HCT116 (cell line): ENCODE data around the gene PROK2. TPM values are rescaled to one million over a fixed set of nuclear protein-coding genes. Genes with fewer than 3 reads are reported as not detected.

Source experiments
- ATAC-seq: fragments of 200-7000 bp; cut with Tn5 transposase; 2 replicates; pipeline ENCODE4 v1.9.1; 2020; ENCODE audit warnings: mild to moderate bottlenecking, moderate library complexity
- BruUV-seq: library from RNA; stranded (reverse); fragments of 400-500 nt; replicated peaks from 2 replicates; lab custom pipeline; 2021; lab: Mats Ljungman, UMichigan
- CTCF ChIA-PET: fragments of 300-600 bp; sonication (Branson Sonifier 250); formaldehyde crosslinking; loops from one replicate; lab custom pipeline; 2021; ENCODE audit warnings: antibody characterized with exemption; lab: Charles Lee
- POLR2A ChIA-PET: fragments of 300-600, 350-600 bp; sonication (Branson Sonifier 250); formaldehyde crosslinking; loops from one replicate; lab custom pipeline; 2021; ENCODE audit warnings: antibody characterized with exemption; lab: Charles Lee
- RAD21 ChIA-PET, 2 experiments: fragments of 300-600 bp; sonication (Branson Sonifier 250); formaldehyde crosslinking; loops; one replicate each; lab custom pipeline; 2023; ENCODE audit warnings: low total read pairs in 2 of 2; ENCODE audit not compliant: uncharacterized antibody in 2 of 2, unreplicated experiment in 2 of 2, low non-redundant PET in 1 of 2; lab: Charles Lee
- DNase-seq: peaks from one replicate; pipeline ENCODE4 v3.0.0-alpha.2; 2010; ENCODE audit warnings: low read depth, low spot score
- H2AFZ ChIP-seq: fragments of 200-600 bp; shearing (Covaris generic), sonication (generic); 2 replicates; pipeline ENCODE4 v1.6.1; 2017; ENCODE audit warnings: low read depth, mixed run types, mixed read lengths, antibody characterized with exemption, low read length; ENCODE audit not compliant: poor library complexity, severe bottlenecking
- H3K27ac ChIP-seq: 2 replicates; pipeline ENCODE4 v1.5.1; 2012; ENCODE audit warnings: low read depth, low read length
- H3K27me3 ChIP-seq: fragments of 200-600 bp; sonication (generic); 2 replicates; pipeline ENCODE4 v1.6.1; 2016; ENCODE audit warnings: mixed run types, low read length, mixed read lengths; ENCODE audit not compliant: insufficient read depth
- H3K36me3 ChIP-seq, 2 experiments: fragments of 200-500 bp in 1 of 2; fragments of 200-600 bp in 1 of 2; sonication (Bioruptor generic) in 1 of 2; sonication (generic) in 1 of 2; 2 replicates each; pipeline versions ENCODE4 v1.5.1 to v1.6.1; 2014 to 2016; ENCODE audit warnings: low read length in 2 of 2, inconsistent platforms in 1 of 2, mixed read lengths in 1 of 2, mixed run types in 1 of 2; ENCODE audit not compliant: insufficient read depth in 2 of 2, control insufficient read depth in 1 of 2
- H3K4me1 ChIP-seq, 2 experiments: fragments of 200-600 bp in 1 of 2; sonication (generic) in 1 of 2; 2 replicates each; pipeline versions ENCODE4 v1.5.1 to v1.6.1; 2012 to 2017; ENCODE audit warnings: low read length in 2 of 2, inconsistent platforms in 1 of 2, mild to moderate bottlenecking in 1 of 2, mixed read lengths in 1 of 2, mixed run types in 1 of 2, moderate library complexity in 1 of 2; ENCODE audit not compliant: insufficient read depth in 2 of 2, control insufficient read depth in 1 of 2
- H3K4me2 ChIP-seq: fragments of 200-600 bp; sonication (generic); 2 replicates; pipeline ENCODE4 v1.6.1; 2017; ENCODE audit warnings: mixed run types, low read length, mixed read lengths
- H3K4me3 ChIP-seq, 2 experiments: fragments of 200-600 bp in 1 of 2; sonication (generic) in 1 of 2; replicated peaks in 1 of 2; 2 replicates each; pipeline ENCODE4 v1.5.1; 2011 to 2016; ENCODE audit warnings: low read length in 2 of 2, control low read depth in 1 of 2, low read depth in 1 of 2, mild to moderate bottlenecking in 1 of 2, mixed read lengths in 1 of 2, mixed run types in 1 of 2
- H3K79me2 ChIP-seq: fragments of 200-600 bp; sonication (generic); 2 replicates; pipeline ENCODE4 v1.6.1; 2017; ENCODE audit warnings: mild to moderate bottlenecking, mixed run types, low read length, moderate library complexity, mixed read lengths; ENCODE audit not compliant: insufficient read depth
- H3K9ac ChIP-seq: fragments of 200-600 bp; sonication (generic); 2 replicates; pipeline ENCODE4 v1.6.1; 2016; ENCODE audit warnings: low read length, mixed read lengths
- H3K9me2 ChIP-seq: fragments of 200-600 bp; sonication (generic), shearing (Covaris generic); 2 replicates; pipeline ENCODE4 v1.6.1; 2017; ENCODE audit warnings: mixed run types, mild to moderate bottlenecking, moderate library complexity; ENCODE audit not compliant: insufficient read depth
- H3K9me3 ChIP-seq, 2 experiments: fragments of 200-500 bp in 1 of 2; fragments of 200-600 bp in 1 of 2; sonication (Bioruptor generic) in 1 of 2; sonication (generic) in 1 of 2; 2 replicates each; pipeline ENCODE4 v1.6.1; 2014 to 2017; ENCODE audit warnings: low read length in 2 of 2, mixed read lengths in 2 of 2, inconsistent platforms in 1 of 2, low read depth in 1 of 2, mild to moderate bottlenecking in 1 of 2, mixed run types in 1 of 2, moderate library complexity in 1 of 2; ENCODE audit not compliant: control insufficient read depth in 1 of 2, insufficient read depth in 1 of 2
- H4K20me1 ChIP-seq: fragments of 200-600 bp; sonication (generic), shearing (Covaris generic); 2 replicates; pipeline ENCODE4 v1.6.1; 2017; ENCODE audit warnings: mixed run types, mild to moderate bottlenecking, moderate library complexity; ENCODE audit not compliant: insufficient read depth
- CBX3 ChIP-seq: IDR thresholded peaks from 2 replicates; pipeline ENCODE4 v1.6.1; 2012; ENCODE audit warnings: low read depth
- CEBPB ChIP-seq: IDR thresholded peaks from 2 replicates; pipeline ENCODE4 v1.6.1; 2012; ENCODE audit warnings: low read depth
- EGR1 ChIP-seq: IDR thresholded peaks from 2 replicates; pipeline ENCODE4 v1.6.1; 2012; ENCODE audit warnings: low read depth
- ELF1 ChIP-seq: IDR thresholded peaks from 2 replicates; pipeline ENCODE4 v1.6.1; 2012; ENCODE audit warnings: low read depth, borderline replicate concordance
- FOSL1 ChIP-seq: IDR thresholded peaks from 2 replicates; pipeline ENCODE4 v1.6.1; 2012; ENCODE audit warnings: low read depth
- JUND ChIP-seq: IDR thresholded peaks from 2 replicates; pipeline ENCODE4 v1.6.1; 2012
- POLR2AphosphoS5 ChIP-seq: IDR thresholded peaks from 2 replicates; pipeline ENCODE4 v1.6.1; 2011; ENCODE audit warnings: mild to moderate bottlenecking, low read depth, low read length, moderate library complexity
- REST ChIP-seq: IDR thresholded peaks from 2 replicates; pipeline ENCODE4 v1.6.1; 2012; ENCODE audit warnings: low read depth
- SIN3A ChIP-seq: IDR thresholded peaks from 2 replicates; pipeline ENCODE4 v1.6.1; 2012; ENCODE audit warnings: low read depth
- SP1 ChIP-seq: IDR thresholded peaks from 2 replicates; pipeline ENCODE4 v1.6.1; 2012; ENCODE audit warnings: low read depth
- YY1 ChIP-seq: IDR thresholded peaks from 2 replicates; pipeline ENCODE4 v1.6.1; 2011; ENCODE audit warnings: low read length, low read depth, moderate library complexity, mild to moderate bottlenecking; ENCODE audit not compliant: insufficient replicate concordance; ENCODE audit errors: extremely low read depth
- ZFX ChIP-seq: fragments of 450-650 bp; IDR thresholded peaks from 2 replicates; pipeline ENCODE4 v1.6.1; 2017
- ZNF274 ChIP-seq: fragments of 200-500 bp; sonication (Bioruptor generic); IDR thresholded peaks from 2 replicates; pipeline ENCODE4 v1.6.1; 2014; ENCODE audit warnings: mild to moderate bottlenecking, low read depth, low read length, inconsistent platforms
- intact Hi-C: fragments of 100-400 bp; cut with micrococcal nuclease; formaldehyde crosslinking; loops from 2 replicates; pipeline ENCODE4 v1.10.0; 2022
- total RNA-seq: library from RNA; stranded (reverse); gene quantifications from one replicate; pipeline ENCODE4 v1.2.1, GENCODE V29; 2021; ENCODE audit not compliant: unreplicated experiment
- TF ChIP-seq, protein P1 (sequence below): IDR thresholded peaks from 2 replicates; pipeline ENCODE4 v1.6.1; 2012
- TF ChIP-seq, protein P2 (sequence below): IDR thresholded peaks from 2 replicates; pipeline ENCODE4 v1.6.1; 2012
- TF ChIP-seq, protein P3 (sequence below), 3 experiments: fragments of 200-600 bp in 1 of 3; sonication (generic) in 1 of 3; IDR thresholded peaks in 2 of 3; conservative IDR thresholded peaks in 1 of 3; 2 replicates each; pipeline ENCODE4 v1.5.1; 2012 to 2017; ENCODE audit warnings: low read depth in 2 of 3, low read length in 2 of 3, antibody characterized with exemption in 1 of 3, borderline replicate concordance in 1 of 3, control low read depth in 1 of 3, mild to moderate bottlenecking in 1 of 3, mixed read lengths in 1 of 3, mixed run types in 1 of 3, moderate library complexity in 1 of 3; ENCODE audit not compliant: insufficient read depth in 1 of 3

Gene PROK2
- total RNA-seq, 1 experiment from 2014 or later = not detected

DNA sequence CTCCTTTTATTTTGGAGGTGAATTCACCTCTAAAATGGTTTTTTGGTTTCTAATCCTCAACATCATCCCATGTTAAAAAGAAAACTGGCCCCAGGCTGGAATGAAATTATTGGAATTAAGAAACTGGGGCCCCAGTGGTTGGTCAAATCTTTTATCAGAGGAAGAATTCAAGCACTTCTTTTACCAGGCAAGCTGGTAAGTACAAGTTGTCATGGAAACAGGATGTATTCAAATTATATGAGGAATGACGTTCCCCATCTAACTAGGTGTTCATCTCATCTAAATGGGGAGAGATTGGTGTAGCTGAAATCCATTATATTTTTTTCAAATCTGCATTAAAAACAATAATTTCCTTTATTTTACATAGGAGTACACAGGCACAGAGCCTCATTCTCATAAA lies 50.1 kb downstream of the PROK2 start (continued):
- TF ChIP-seq REST = no peak
- no peak for TF ChIP-seq EGR1
- no peak for TF ChIP-seq SIN3A

DNA sequence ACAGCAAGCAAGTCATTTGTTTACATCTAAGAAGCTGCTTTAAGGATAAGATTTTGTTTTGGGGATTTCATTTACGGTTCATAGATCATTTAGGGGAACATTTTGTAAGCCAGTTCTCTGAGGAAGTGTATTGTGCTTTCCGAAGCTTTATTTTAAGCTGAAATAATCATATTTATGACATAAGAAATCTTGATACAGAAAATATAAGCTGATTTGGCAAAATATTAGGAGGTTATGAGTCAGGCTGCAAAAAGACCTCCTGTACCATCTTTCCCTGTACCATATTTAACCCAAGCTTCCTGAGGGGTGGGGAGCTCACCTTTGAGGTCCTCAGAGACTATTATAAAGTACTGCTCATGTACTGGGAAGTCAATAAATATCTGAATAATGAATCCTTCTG lies 51.6 kb downstream of the PROK2 start:
- intact Hi-C loops = loop anchor here (5.0 kb wide), 1 partner anchor 124 kb away; no protein-coding TSS in a partner anchor
- ChIA-PET RAD21 (no interaction called here), CTCF (no interaction called here), POLR2A (no interaction called here)
- H4K20me1 ChIP-seq = no peaks in the 10 kb centered on the region
- DNase-seq = no peak
- BruUV-seq = no TSS peak
- no peak overlapping the region for H3K4me3 ChIP-seq
- no peak for ATAC-seq
- no peak overlapping the region for H3K4me2 ChIP-seq
- H3K36me3 ChIP-seq = no peaks in the 10 kb centered on the region
- H3K79me2 ChIP-seq = no peaks in the 10 kb centered on the region
- no peak overlapping the region for H2AFZ ChIP-seq
- no peaks in the 10 kb centered on the region for H3K9me2 ChIP-seq
- no peaks in the 10 kb centered on the region for H3K9me3 ChIP-seq
- H3K4me1 ChIP-seq = peaks cover 0 to 9% of the 10 kb centered on the region in 2 experiments; a peak in 3 of 4 replicates
- no peaks in the 10 kb centered on the region; the same call in 1 of the 2 replicates for H3K27me3 ChIP-seq
- no peak overlapping the region for H3K9ac ChIP-seq
- H3K27ac ChIP-seq = no peak overlapping the region
- TF ChIP-seq SP1 (no peak), YY1 (no peak), ZNF274 (no peak), ZFX (no peak), CEBPB (no peak), CBX3 (no peak), FOSL1 (no peak), ELF1 (no peak), JUND (no peak), REST (no peak), SIN3A (no peak), POLR2AphosphoS5 (no peak)
- TF ChIP-seq, protein P1, sequence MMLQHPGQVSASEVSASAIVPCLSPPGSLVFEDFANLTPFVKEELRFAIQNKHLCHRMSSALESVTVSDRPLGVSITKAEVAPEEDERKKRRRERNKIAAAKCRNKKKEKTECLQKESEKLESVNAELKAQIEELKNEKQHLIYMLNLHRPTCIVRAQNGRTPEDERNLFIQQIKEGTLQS = no peak
- TF ChIP-seq, protein P2, sequence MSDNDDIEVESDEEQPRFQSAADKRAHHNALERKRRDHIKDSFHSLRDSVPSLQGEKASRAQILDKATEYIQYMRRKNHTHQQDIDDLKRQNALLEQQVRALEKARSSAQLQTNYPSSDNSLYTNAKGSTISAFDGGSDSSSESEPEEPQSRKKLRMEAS = no peak
- TF ChIP-seq, protein P3, sequence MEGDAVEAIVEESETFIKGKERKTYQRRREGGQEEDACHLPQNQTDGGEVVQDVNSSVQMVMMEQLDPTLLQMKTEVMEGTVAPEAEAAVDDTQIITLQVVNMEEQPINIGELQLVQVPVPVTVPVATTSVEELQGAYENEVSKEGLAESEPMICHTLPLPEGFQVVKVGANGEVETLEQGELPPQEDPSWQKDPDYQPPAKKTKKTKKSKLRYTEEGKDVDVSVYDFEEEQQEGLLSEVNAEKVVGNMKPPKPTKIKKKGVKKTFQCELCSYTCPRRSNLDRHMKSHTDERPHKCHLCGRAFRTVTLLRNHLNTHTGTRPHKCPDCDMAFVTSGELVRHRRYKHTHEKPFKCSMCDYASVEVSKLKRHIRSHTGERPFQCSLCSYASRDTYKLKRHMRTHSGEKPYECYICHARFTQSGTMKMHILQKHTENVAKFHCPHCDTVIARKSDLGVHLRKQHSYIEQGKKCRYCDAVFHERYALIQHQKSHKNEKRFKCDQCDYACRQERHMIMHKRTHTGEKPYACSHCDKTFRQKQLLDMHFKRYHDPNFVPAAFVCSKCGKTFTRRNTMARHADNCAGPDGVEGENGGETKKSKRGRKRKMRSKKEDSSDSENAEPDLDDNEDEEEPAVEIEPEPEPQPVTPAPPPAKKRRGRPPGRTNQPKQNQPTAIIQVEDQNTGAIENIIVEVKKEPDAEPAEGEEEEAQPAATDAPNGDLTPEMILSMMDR (IDR thresholded peaks at IDR 0.05 in 2 of 3, conservative IDR thresholded peaks at IDR 0.05 in 1 of 3; ENCODE audit: borderline replicate concordance in 1 of 3, insufficient read depth in 1 of 3, low read depth in 2 of 3, low read length in 2 of 3) = no peak
